ENCODE measurements around the gene GRB10.
A peak's percentile ranks its signal among the peaks of the same experiment; 100 is the strongest.
"Not testable (repeated sequence)": the region's sequence is repeated elsewhere in the genome, so short reads cannot be mapped to it uniquely, and the experiment has no call there.

The GRB10 gene

GRCh38 chr7:50564640-50565558, 217.8 kb downstream of the GRB10 start, which contains the start of gene DDC:
Gene DDC, minus strand, starts transcription at chr7:50565405. Its CDS starts 21,320 bp downstream, at chr7:50544085.
- DNase-seq, result no peak

- no peak for DNase-seq
Measured at GRCh38 chr7:50564171-50564570, 218.5 kb downstream of the GRB10 start.

- DNase-seq, result no peak
Measured at GRCh38 chr7:50562136-50562535, 220.6 kb downstream of the GRB10 start.

GRCh38 chr7:50560865-50561351, 221.8 kb downstream of the GRB10 start:
- DNase-seq, result peak; percentile 66 to 72

- DNase-seq, result no peak
Measured at GRCh38 chr7:50559881-50560280, 222.8 kb downstream of the GRB10 start.

- peak in 1 of 2 experiments; percentile 26 for DNase-seq
Measured at GRCh38 chr7:50558294-50559053, 224.2 kb downstream of the GRB10 start.

GRCh38 chr7:50557099-50557498, 225.6 kb downstream of the GRB10 start:
- no peak for DNase-seq

- DNase-seq, result peak in 1 of 2 experiments; percentile 32
Measured at GRCh38 chr7:50556247-50556991, 226.3 kb downstream of the GRB10 start.

GRCh38 chr7:50555594-50556140, 227.0 kb downstream of the GRB10 start:
- DNase-seq, result no peak

- no peak for DNase-seq
Measured at GRCh38 chr7:50554431-50555322, 228.0 kb downstream of the GRB10 start.

GRCh38 chr7:50553973-50554372, 228.7 kb downstream of the GRB10 start:
- DNase-seq, result no peak

- DNase-seq, result no peak
Measured at GRCh38 chr7:50552921-50553320, 229.8 kb downstream of the GRB10 start.

GRCh38 chr7:50552139-50552538, 230.6 kb downstream of the GRB10 start:
- DNase-seq, result peak; percentile 57 to 88

GRCh38 chr7:50545613-50546012, 237.1 kb downstream of the GRB10 start:
- not testable (repeated sequence) for DNase-seq

- DNase-seq, result no peak
Measured at GRCh38 chr7:50544992-50545391, 237.7 kb downstream of the GRB10 start.

GRCh38 chr7:50543776-50544442, 238.8 kb downstream of the GRB10 start:
- no peak for DNase-seq

GRCh38 chr7:50542132-50542531, 240.6 kb downstream of the GRB10 start:
- DNase-seq, result no peak

GRCh38 chr7:50540785-50541579, 241.7 kb downstream of the GRB10 start:
- no peak for DNase-seq

All from NCI-H187 (cell line).